Liver (tissue), 9 donors: ENCODE measurements around the gene SLBP. TPM values are rescaled to one million over a fixed set of nuclear protein-coding genes. Genes with fewer than 3 reads are reported as not detected.

Experiments used
- DNase-seq: peaks from one replicate; pipeline ENCODE4 v3.0.0-alpha.2; 2017; ENCODE audit warnings: low spot score
- H3K27ac ChIP-seq, 2 donors: one replicate each; pipeline ENCODE4 v1.7.0; 2013; ENCODE audit warnings: inconsistent platforms in 2 of 2, low read length in 2 of 2, control low read depth in 1 of 2, low read depth in 1 of 2, mild to moderate bottlenecking in 1 of 2
- H3K27me3 ChIP-seq, 4 donors: one replicate each; pipeline versions ENCODE4 v1.6.1 to v1.7.0; 2013; ENCODE audit warnings: low read length in 3 of 4, inconsistent platforms in 1 of 4, mild to moderate bottlenecking in 1 of 4, moderate library complexity in 1 of 4; ENCODE audit not compliant: control insufficient read depth in 4 of 4, insufficient read depth in 4 of 4
- H3K36me3 ChIP-seq, 4 donors: one replicate each; pipeline versions ENCODE4 v1.6.1 to v1.7.0; 2013; ENCODE audit warnings: low read length in 3 of 4, mild to moderate bottlenecking in 3 of 4, low read depth in 1 of 4, moderate library complexity in 1 of 4; ENCODE audit not compliant: control insufficient read depth in 4 of 4, insufficient read depth in 3 of 4
- H3K4me1 ChIP-seq, 4 donors: one replicate each; pipeline versions ENCODE4 v1.6.1 to v1.7.0; 2013; ENCODE audit warnings: low read length in 3 of 4, mild to moderate bottlenecking in 3 of 4, moderate library complexity in 1 of 4; ENCODE audit not compliant: control insufficient read depth in 4 of 4, insufficient read depth in 4 of 4
- H3K4me3 ChIP-seq, 3 donors: one replicate each; pipeline versions ENCODE4 v1.6.1 to v1.7.0; 2013; ENCODE audit warnings: low read length in 3 of 3, control low read depth in 1 of 3, low read depth in 1 of 3, mild to moderate bottlenecking in 1 of 3
- H3K9ac ChIP-seq, 2 donors: one replicate each; pipeline ENCODE4 v1.7.0; 2013; ENCODE audit warnings: low read length in 2 of 2, mild to moderate bottlenecking in 2 of 2, moderate library complexity in 2 of 2, control low read depth in 1 of 2, low read depth in 1 of 2
- H3K9me3 ChIP-seq, 4 donors: one replicate each; pipeline versions ENCODE4 v1.6.1 to v1.7.0; 2013; ENCODE audit warnings: low read length in 3 of 4; ENCODE audit not compliant: control insufficient read depth in 4 of 4
- FOXA2 ChIP-seq: IDR thresholded peaks from 2 replicates; pipeline ENCODE4 v1.6.1; 2016; ENCODE audit warnings: antibody characterized with exemption
- GABPA ChIP-seq, 2 donors: IDR thresholded peaks in 1 of 2; conservative IDR thresholded peaks in 1 of 2; 2 replicates each; pipeline ENCODE4 v1.6.1; 2016; ENCODE audit warnings: antibody characterized with exemption in 2 of 2, mild to moderate bottlenecking in 1 of 2, moderate library complexity in 1 of 2
- HNF4A ChIP-seq, 2 donors: conservative IDR thresholded peaks; 2 replicates each; pipeline ENCODE4 v1.6.1; 2016; ENCODE audit warnings: antibody characterized with exemption in 2 of 2, mild to moderate bottlenecking in 2 of 2
- JUND ChIP-seq, 2 donors: IDR thresholded peaks; 2 replicates each; pipeline ENCODE4 v1.6.1; 2016; ENCODE audit warnings: antibody characterized with exemption in 2 of 2
- NR2F2 ChIP-seq: IDR thresholded peaks from 2 replicates; pipeline ENCODE4 v1.6.1; 2016; ENCODE audit warnings: antibody characterized with exemption
- RAD21 ChIP-seq, 2 donors: IDR thresholded peaks; 2 replicates each; pipeline ENCODE4 v1.6.1; 2016; ENCODE audit warnings: antibody characterized with exemption in 2 of 2, mild to moderate bottlenecking in 2 of 2
- RXRA ChIP-seq, 2 donors: IDR thresholded peaks; 2 replicates each; pipeline ENCODE4 v1.6.1; 2017 to 2018; ENCODE audit warnings: antibody characterized with exemption in 2 of 2, mild to moderate bottlenecking in 1 of 2
- SP1 ChIP-seq: IDR thresholded peaks from 2 replicates; pipeline ENCODE4 v1.6.1; 2018; ENCODE audit warnings: antibody characterized with exemption, mild to moderate bottlenecking
- TAF1 ChIP-seq: conservative IDR thresholded peaks from 2 replicates; pipeline ENCODE4 v1.6.1; 2016; ENCODE audit warnings: antibody characterized with exemption, mild to moderate bottlenecking
- WGBS: extraction: QIAGEN DNeasy Blood & Tissue Kit; methylation state at CpG from one replicate; pipeline ENCODE4 v1.1.7; 2013; 5-methylcytosine and 5-hydroxymethylcytosine counted together
- polyA plus RNA-seq, 2 donors: library from polyadenylated mRNA; stranded (reverse) in 1 of 2; unstranded in 1 of 2; fragments of 200-250 nt in 1 of 2; fragments of >200 nt in 1 of 2; fragmentation: Nextera tagmentation in 1 of 2; extraction: Ambion mirVana in 1 of 2; gene quantifications; one replicate each; pipeline versions ENCODE4 v1.2.1 to v1.2.3, GENCODE V29; 2013 to 2015
- total RNA-seq, 2 donors: library from RNA; depleted of rRNA; stranded (reverse); fragments of >200 nt; gene quantifications; one replicate each; pipeline ENCODE4 v1.2.3, GENCODE V29; 2014
- TF ChIP-seq, protein P1 (sequence below): IDR thresholded peaks from 2 replicates; pipeline ENCODE4 v1.6.1; 2016; ENCODE audit warnings: antibody characterized with exemption
- TF ChIP-seq, protein P2 (sequence below): fragments of 150-350 bp; IDR thresholded peaks from 2 replicates; pipeline ENCODE4 v1.5.1; 2017; ENCODE audit warnings: improper control_type of control experiment, low read depth, low read length; ENCODE audit not compliant: missing input control
- TF ChIP-seq, protein P3 (sequence below): IDR thresholded peaks from 2 replicates; pipeline ENCODE4 v1.6.1; 2016; ENCODE audit warnings: antibody characterized with exemption, mild to moderate bottlenecking
- donor health status: healthy.
- donor health status: healthy.
- donor health status: healthy.
- donor health status: healthy.
- donor health status: healthy.

Gene SLBP
- total and polyA plus RNA-seq, 4 donors: 14.7 to 64.4 (median 17.4) TPM

DNA sequence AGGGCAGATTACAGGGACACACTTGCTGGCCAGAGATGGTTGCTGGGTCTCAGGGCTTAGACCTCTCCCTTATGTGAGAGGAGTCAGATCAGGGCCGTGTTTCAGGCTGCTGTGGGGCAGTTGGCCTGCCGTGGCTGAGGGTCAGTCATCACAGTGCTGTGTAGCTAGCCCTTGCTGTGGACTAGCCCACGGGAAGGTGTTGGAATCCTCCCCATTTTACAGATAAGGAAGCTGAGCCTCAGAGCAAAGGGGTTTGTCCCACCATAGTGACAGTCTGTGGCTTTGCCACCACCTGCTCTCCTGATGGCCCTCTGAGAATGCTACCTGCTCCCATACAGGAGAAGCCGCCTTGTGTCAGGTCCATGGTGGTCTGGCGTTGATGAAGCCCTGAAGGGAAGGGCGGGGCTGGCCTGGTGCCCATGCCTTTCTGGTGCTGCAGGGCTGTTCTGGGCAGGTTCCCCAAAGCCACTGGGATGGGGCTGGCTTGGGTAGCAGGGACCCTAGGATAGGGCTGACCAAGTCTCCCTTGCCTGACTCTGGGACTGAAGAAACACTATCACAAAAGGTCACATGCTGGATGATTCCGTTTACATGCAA lies 25.6 kb downstream of the SLBP start:
- WGBS: 72% methylated on average over 7 of the region's 7 CpGs
- Histone ChIP-seq H3K4me1 (peaks cover 2 to 20% (median 10%) of the 10 kb centered on the region in 4 donors), H3K9ac (no peak overlapping the region), H3K27me3 (no peaks in the 10 kb centered on the region), H3K4me3 (no peak overlapping the region), H3K27ac (no peak overlapping the region), H3K36me3 (peaks cover 0 to 8% (median 3%) of the 10 kb centered on the region in 4 donors), H3K9me3 (no peaks in the 10 kb centered on the region)
- TF ChIP-seq GABPA (IDR thresholded peaks at IDR 0.05 in 1 of 2, conservative IDR thresholded peaks at IDR 0.05 in 1 of 2): no peak
- TF ChIP-seq, protein P1, sequence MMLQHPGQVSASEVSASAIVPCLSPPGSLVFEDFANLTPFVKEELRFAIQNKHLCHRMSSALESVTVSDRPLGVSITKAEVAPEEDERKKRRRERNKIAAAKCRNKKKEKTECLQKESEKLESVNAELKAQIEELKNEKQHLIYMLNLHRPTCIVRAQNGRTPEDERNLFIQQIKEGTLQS: no peak
- no peak for TF ChIP-seq RAD21 (IDR thresholded peaks at IDR 0.05)
- no peak for TF ChIP-seq NR2F2
- TF ChIP-seq RXRA (IDR thresholded peaks at IDR 0.05): no peak
- TF ChIP-seq, protein P2, sequence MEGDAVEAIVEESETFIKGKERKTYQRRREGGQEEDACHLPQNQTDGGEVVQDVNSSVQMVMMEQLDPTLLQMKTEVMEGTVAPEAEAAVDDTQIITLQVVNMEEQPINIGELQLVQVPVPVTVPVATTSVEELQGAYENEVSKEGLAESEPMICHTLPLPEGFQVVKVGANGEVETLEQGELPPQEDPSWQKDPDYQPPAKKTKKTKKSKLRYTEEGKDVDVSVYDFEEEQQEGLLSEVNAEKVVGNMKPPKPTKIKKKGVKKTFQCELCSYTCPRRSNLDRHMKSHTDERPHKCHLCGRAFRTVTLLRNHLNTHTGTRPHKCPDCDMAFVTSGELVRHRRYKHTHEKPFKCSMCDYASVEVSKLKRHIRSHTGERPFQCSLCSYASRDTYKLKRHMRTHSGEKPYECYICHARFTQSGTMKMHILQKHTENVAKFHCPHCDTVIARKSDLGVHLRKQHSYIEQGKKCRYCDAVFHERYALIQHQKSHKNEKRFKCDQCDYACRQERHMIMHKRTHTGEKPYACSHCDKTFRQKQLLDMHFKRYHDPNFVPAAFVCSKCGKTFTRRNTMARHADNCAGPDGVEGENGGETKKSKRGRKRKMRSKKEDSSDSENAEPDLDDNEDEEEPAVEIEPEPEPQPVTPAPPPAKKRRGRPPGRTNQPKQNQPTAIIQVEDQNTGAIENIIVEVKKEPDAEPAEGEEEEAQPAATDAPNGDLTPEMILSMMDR: no peak
- no peak for TF ChIP-seq FOXA2
- no peak for TF ChIP-seq SP1
- DNase-seq: no peak

DNA sequence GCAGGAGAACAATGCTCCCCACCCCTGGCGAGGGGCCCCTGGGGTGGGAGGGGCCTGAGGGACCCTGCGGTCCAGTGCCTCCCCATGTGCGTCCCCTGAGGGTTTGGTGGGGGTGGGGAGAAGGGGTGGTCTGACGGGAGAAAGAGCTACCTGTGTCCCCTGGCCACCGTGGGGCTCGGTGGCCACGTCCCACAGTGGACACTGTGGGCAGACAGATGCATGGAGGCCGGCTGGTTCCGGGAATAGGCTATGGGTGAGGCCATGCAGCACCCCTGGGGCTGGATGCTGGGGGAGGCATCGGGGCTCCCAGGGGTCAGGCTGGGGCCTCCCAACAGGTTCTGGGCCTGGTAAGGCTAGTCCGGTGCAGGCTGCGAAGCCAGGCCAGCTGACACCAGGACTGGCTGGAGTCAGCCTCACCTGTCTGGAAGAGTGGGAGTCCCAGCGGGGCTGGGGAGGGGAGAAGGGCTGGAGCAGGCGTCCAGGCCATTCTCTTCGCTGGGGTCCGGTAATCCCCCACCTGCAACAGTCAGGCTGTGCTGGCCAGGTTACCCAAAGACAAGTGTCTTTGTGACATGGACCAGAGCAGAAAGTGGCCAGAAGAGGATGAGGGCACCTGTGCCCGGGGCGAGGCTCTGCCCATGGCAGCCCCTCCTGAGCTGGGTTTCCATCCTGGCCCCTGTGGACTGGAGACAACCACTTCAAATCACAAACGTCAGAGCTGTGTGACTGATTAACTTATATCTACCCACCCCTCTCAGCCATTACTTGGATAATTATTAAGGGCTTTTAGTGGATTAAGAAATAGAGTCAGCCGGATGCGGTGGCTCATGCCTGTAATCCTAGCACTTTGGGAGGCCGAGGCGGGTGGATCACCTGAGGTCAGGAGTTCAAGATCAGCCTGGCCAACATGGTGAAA lies 26.6 kb downstream of the SLBP start:
- TF ChIP-seq, protein P3, sequence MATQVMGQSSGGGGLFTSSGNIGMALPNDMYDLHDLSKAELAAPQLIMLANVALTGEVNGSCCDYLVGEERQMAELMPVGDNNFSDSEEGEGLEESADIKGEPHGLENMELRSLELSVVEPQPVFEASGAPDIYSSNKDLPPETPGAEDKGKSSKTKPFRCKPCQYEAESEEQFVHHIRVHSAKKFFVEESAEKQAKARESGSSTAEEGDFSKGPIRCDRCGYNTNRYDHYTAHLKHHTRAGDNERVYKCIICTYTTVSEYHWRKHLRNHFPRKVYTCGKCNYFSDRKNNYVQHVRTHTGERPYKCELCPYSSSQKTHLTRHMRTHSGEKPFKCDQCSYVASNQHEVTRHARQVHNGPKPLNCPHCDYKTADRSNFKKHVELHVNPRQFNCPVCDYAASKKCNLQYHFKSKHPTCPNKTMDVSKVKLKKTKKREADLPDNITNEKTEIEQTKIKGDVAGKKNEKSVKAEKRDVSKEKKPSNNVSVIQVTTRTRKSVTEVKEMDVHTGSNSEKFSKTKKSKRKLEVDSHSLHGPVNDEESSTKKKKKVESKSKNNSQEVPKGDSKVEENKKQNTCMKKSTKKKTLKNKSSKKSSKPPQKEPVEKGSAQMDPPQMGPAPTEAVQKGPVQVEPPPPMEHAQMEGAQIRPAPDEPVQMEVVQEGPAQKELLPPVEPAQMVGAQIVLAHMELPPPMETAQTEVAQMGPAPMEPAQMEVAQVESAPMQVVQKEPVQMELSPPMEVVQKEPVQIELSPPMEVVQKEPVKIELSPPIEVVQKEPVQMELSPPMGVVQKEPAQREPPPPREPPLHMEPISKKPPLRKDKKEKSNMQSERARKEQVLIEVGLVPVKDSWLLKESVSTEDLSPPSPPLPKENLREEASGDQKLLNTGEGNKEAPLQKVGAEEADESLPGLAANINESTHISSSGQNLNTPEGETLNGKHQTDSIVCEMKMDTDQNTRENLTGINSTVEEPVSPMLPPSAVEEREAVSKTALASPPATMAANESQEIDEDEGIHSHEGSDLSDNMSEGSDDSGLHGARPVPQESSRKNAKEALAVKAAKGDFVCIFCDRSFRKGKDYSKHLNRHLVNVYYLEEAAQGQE: no peak
- TF ChIP-seq JUND (IDR thresholded peaks at IDR 0.05) (no peak), TAF1 (no peak), HNF4A (conservative IDR thresholded peaks at IDR 0.05) (no peak), RXRA (IDR thresholded peaks at IDR 0.05) (no peak)
- TF ChIP-seq, protein P2: no peak
- Histone ChIP-seq H3K9ac (no peak overlapping the region), H3K4me1 (peaks cover 2 to 20% (median 10%) of the 10 kb centered on the region in 4 donors), H3K4me3 (peak overlapping the region in 1 of 3 donors; percentile 88), H3K9me3 (no peaks in the 10 kb centered on the region), H3K27ac (peak overlapping the region in 1 of 2 donors; percentile 54), H3K27me3 (no peaks in the 10 kb centered on the region), H3K36me3 (peaks cover 0 to 1% (median 0%) of the 10 kb centered on the region in 4 donors)
- 80% methylated on average over 23 of the region's 23 CpGs for WGBS
- DNase-seq: no peak
